ENCODE data around the gene CHD5.

Gene CHD5

DNA sequence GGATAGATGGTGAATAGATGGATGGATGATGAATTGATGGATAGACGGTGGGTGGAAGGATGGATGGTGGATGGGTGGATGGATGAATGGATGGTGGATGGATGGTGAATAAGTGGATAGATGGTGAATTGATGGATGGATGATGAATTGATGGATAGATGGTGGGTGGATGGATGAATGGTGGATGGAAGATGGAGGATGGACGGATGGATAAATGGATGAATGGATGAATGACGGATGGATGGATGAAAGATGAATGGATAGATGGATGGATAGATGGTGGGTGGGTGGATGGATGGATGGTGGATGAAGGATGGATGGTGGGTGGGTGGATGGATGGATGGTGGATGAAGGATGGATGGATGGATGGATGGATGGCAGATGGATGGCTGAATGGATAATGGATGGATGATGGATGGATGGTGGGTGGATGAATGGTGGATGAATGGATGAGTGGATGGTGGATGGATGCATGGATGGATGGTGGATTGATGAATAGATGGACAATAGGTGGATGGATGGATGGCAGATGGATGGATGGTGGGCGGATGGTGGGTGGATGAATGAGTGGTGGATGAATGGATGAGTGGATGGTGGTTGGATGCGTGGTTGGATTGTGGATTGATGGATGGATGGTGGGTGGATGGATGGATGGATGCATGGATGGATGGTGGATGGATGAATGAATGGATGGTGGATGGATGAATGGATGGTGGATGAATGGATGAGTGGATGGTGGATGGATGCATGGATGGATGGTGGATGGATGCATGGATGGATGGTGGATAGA, 5.3 kb downstream of the CHD5 start:
- no peak for DNase-seq

GRCh38 chr1:6172549-6172948, 7.6 kb downstream of the CHD5 start:
- DNase-seq, result no peak

DNA sequence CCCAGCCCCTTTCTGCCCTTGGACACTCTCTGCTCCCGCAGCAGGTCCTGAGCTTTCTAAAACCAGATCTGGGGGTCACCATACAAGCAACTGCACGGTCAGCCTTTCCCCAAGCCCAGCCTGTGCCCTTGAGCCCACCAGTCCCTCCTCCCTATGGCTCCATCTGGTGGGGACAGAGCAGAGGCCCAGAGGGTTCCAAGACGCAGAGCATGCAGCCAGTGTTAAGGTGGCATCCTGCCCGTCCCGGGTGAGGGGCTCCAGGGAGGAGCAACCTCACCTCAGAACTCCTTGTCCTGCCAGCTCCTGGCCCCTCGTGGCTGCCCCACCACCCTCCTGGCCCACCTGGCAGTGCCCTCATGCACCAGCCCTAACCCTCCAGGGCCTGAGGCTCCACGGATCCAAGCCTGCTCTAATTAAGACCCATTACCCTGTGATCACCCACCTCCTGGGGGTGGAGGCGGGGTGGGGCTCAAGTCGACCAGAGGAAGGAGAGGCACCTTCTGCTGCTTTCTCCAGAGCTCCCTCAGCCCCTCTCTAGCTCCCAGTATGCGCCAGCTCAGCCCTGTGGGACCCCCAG, 8.5 kb downstream of the CHD5 start:
- DNase-seq, result no peak

GRCh38 chr1:6170742-6171201, 9.3 kb downstream of the CHD5 start:
- DNase-seq, result no peak

DNA sequence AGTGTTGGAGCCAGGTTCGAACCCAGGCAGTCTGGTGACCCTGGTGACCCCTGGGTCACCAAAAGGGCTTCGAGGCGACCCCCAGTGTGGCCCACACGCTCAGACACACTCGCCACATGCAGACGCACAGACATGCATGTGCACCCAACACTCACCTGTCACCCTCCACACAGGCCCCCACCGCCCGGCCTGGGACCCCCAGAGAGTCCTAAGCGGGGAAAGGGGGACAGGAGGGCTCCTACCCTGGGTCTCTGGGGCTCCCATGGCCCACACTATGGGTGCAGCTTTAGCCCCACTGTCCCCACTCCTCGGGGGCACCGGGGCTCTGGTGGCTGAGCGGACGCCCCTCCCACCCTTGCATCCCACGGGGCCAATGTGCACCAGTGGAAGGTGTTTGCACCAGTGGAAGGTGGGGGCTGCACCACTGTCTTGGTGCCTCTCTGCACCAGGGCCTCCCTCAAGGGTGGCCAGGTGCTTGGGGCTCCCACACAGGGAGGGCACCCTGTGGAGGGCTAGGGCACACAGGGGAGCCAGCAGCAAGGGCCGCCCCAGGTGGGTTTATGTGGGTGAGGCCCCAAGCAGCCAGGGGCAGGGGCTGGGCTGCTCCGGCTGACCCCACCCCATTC, 9.9 kb downstream of the CHD5 start:
- DNase-seq, result no peak

DNA sequence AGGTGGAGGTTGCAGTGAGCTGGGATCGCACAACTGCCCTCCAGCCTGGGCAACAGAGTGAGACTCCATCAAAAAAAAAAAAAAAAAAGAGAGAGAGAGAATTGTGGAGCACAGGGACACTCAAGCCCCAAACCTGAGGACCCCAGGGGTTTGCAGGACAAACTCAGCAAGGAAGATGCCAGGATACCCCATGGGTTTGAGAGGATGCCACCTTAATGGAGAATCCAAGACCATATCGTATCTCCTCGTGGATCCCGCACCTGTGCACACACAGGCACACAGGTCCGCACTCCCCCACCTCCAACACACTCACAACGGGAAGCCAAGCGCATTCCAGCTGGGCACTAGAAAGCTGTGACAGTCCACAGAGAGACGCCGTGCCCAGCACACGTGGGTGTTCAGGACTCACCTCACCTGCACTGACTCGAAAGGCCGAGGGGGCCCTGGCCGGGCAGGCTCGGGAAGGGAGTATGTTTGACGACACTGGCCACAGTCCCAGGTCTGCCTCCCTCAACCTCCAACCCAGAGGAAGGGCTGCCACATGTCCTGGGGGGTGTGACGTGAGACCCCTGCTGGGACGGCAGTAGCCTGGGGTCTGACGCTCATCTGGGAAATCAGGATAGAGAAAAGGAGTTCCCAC, 11.1 kb downstream of the CHD5 start:
- no peak for DNase-seq

DNA sequence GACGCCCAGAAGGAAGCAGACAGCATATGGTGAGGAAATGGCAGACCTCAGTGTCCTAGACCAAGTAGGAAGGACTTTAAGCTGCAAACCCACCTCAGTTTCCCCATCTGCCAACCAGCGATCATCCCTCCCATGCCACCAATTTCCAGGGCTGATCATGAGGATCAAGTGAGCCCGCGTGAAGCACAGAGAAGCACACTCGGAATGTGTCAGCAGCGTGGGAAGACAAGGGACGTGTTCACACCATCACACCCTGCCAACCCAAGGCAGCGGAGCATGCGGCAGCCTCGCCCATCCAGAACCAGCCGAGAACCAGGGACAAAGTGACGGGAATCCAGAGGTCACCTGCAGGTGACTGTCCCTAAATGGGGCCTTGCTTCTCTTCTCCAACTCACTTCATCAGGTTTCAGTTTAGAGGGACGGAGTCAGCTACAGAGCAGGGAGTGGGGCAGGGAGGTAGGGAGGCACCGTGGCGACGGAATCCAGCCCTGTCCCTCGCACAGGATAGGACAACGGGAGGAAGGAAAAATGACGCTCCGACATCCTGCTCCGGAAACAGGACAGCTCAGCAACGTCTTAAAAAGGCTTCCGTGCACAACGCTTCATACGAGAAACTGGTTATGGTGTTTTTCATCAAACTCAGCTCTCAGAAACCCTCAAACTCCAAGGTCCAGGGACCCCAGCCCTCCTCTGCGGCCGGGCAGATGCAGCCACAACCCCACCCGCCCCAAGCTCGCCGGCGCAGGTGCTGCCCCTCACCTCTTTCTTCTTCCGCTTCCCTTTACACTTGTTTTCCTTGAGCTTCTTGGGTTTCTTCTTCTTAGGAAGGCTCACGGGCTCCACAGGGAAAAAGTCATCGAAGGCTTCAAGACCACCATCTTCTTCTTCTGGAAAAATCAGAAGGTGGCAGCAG, 12.5 kb downstream of the CHD5 start:
- no peak for DNase-seq

DNA sequence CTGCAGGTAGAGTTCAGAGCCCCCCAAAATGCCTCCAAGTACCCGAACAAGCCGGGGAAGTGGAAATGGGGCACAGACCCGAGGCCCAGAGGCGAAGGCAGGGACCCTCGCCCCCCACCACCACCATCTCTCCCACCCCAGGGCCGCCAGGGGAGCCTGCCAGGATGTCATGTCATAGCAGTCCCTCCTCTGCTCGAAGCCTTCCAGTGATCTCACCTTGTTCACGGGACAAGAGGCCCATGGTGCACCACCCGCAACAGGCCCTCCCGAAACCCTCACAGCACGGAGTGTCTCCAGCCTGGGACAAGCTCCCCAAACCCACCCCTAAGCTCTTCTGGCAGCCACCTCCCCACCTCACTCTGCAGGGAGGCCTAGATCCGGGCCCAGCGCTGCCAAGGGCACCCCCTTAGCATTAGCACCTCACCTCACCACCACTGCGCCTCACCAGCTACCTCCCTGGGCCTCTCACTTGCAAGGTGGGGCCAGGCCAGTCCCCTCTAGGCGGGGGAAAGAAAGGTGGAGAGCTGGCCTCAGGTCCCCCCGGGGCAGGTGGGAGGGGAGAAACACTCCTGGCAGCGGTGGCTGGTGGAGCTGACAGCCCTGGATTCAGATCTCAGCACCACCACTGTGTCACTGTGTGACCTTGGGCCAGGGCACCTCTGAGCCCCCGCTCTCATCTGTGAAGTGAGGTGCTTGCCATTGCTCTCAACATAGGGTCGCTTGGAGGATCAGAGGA, 13.3 kb downstream of the CHD5 start:
- DNase-seq, result no peak

DNA sequence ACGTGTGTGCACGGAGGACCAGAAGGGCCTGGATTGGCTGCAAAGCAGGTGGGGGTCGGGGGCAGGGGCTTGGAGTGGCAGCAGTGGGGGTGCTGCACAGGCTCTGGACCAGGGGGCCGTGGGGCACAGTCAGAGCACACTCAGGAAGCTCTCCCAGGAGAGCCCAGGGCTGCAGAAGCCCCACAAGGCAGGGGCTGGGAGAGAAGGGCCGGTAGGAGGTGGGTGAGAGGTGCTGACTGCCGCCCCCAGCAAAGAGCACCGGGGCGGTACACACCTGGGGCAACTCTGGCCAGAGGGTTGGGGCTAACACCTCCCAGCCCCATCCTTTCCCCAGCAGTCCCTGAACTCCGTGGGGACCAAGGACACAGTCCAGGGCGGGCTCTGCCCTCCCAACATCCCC, 13.9 kb downstream of the CHD5 start:
- no peak for DNase-seq

DNA sequence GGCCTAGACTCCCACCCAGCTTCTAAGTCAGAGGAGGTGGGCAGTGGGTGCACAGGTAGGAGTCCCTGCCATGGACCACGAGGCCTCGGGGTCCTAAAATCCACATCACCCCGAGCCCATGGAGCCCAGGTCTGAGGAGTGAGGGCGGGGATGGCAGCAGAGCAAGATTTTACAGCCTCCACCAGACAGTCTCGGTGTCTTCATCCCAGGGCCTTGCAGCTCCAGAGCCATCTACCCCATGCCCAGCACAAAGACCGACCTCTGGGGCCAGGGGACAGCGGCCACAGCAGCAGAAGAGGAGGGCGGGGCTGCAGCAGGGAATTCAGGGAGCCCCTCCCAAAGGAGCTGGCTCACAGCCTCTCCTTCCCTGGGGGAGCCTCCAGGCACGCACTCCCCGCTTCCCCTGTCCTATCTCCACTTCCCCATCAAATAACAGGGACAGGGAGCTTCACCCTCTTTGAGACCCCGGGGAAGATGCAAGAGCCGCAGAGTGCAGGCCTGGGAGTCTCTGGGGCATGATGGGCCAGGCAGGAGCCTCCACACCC, 14.6 kb downstream of the CHD5 start:
- no peak for DNase-seq

GRCh38 chr1:6165027-6165426, 15.1 kb downstream of the CHD5 start:
- DNase-seq, result no peak

DNA sequence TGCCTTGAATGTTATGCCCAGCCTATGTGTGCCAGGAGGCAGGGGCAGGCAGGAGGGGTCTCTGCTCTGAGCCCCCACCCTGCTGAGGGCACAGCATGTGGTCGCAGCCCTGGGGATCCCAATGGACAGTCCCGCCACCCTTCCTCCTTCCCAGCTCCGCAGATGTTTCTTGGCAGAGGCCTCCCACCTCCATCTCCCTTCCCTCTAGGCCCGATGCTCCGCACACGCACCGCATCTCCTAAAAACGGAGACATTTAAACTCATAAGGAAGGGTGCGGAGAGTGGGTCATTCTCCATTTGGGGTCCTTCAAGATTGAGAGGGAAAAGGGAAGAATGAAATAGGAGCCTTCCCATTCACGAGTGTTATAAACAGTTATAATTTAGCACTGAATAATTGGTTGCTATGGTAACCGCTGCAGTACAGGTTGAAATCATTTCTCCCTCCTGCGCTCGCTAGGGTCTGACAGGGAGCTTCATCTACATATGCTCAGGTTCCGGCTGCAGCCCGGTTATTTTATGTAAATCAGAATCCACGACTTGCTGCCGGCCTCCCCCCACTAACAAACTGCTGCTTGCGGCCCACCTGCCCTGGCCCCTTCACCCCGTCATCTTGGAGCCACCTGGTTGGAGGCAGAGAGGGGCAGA, 16.0 kb downstream of the CHD5 start:
- DNase-seq, result no peak

DNA sequence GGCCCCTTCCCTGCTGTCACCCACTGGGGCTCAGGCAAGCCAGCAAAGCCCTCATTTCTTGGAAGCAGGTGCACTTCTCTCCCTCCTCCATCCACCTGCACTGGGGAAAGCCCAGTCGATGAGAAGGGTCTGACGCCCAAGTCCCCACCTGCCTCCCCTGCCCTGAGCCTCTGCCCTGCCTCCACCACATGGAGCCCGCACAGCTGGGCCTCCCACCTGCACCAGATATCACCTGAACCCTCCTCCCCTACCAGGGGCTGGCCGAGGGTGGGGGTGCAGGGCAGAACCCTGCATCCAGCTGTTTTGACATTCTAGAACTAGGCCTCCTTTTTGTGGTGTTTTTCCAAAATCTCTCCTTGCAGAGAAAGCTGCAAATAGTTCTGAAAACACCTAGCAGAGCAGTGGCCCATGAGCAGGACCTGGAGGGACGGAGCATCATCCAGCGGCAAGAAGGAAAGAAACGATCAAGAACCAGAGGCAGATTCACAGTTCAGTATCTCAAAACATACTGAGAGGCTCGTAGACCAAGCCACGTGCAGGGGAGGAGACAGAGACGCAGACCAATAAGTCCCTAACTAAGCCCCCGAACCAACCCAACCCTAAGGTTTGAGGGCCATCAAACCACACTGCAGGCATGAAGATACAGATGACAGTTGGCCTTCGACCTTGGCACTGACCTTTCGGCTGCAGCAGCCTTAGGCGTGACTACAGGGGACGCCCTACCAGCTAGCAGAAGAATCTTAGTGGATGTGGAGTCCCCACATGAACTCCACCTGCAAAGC, 16.7 kb downstream of the CHD5 start:
- DNase-seq, result no peak

DNA sequence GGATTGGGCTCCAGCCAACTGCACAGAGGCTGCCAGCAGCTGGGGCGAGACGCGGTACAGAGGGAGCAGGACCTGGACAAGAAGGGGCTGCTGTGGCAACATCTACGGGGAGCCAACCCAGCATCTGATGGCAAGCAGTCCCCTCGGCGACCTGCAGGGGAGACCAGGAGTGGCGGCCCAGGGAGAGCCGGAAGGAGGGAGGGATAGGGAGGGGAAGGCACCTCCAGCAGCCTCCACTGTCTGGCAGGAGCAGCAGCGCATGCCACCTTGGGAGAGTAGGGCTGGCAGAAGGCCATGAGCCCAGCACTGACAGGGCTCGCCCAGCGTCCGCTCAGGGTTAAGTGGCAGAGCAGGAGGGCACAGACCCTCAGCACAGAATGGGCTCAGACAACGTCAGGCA, 17.3 kb downstream of the CHD5 start:
- DNase-seq, result no peak

GRCh38 chr1:6162341-6162740, 17.8 kb downstream of the CHD5 start:
- no peak for DNase-seq

GRCh38 chr1:6158181-6158580, 21.9 kb downstream of the CHD5 start:
- no peak for DNase-seq

DNA sequence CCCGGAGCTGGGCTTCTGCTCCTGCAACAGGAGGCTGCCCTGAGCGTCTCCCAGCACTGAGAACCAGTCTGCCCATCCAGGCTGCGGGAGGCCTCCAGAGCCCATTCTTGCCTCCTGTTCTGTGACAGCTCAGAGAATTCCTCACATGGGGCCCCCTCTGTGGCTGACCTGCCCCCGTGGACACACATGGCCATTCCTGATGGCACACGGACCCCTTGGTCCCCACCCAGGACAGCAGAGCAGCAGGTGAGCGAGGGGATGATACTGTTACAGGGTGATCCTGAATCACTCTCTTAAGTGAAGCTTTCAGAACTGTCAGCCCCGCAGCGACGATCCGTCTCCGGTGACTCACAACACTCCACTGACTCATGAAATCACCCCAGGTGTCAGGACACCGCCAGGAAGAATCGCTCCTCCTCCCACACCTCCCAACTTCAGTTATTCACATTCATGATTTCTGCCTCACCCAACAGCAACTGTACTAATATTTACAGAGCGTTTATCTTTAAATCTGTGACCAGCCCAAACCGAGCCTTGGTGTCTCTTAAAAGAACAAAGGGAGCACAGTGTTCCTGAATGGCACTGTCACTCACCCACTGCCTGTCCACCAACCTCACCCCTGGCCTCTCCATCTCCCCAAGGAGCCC, 22.5 kb downstream of the CHD5 start:
- DNase-seq, result no peak

DNA sequence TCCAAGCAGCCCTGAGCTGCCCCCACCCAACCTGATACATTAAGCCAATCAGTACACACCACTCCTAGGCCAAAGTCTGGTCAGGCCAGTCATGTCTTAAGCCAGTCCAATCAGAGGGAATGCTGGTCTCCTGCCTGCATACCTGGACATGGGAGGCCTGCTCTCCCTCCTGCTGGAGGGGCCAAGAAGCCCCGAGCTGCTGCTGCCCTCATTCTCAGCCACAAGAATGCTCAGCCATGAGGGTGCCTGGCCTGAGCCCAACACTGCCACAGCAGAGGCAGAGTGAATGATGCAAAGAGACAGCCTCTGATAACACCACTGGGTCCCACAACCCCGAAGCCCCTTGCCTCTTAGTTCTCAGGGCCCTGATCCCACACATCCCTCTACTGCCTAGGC, 23.0 kb downstream of the CHD5 start:
- DNase-seq, result no peak
